ENCODE results near the gene EOMES.

The EOMES gene

DNA sequence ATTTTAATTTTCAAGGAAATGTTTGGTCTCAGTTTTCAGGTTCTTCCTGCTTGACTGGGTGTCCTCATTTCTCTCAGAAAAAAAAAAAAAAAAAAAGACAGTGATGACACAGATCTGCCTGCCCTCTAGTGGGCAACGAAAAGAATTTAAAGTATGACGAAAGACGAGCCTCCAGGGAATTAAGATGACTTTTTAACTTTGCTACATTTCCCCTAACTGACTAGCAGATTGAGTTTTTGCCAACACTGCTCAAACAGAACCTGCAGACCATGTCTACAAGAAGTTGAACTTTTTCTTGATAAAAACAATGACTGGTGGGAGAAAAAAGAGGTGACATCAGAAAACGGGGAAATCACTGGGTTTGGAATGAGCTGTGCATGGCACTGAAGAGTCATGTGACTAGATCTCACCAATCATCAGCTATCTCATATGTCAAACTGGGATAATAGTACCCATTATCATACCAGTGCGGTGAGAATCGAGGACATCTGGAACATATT lies 40.8 kb downstream of the EOMES start:
- DNase-seq (ENCODE audit: low read depth in 2 of 2): peak in 1 of 2 donors; percentile 8

- DNase-seq (ENCODE audit: low read depth in 2 of 2): no peak
Measured at GRCh38 chr3:27680517-27681246, 41.4 kb downstream of the EOMES start.

DNA sequence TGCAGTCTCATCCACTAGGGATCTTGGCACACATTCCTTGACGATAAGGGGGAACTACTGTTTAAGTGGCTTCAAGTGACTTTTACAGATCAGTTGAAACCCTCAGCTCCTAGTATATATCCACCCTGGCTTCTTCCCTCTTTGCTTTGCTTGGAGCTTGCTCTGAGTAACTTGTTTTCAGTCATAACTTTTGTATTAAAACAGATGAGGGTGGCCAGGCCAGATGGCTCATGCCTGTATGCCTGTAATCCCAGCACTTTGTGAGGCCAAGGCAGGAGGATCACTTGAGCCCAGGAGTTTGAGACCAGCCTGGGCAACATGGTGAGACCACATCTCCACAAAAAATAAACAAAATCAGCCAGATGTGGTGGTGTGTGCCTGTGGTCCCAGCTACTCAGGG lies 42.4 kb downstream of the EOMES start:
- DNase-seq (ENCODE audit: low read depth in 2 of 2): no peak

- DNase-seq (ENCODE audit: low read depth in 2 of 2): no peak
Measured at GRCh38 chr3:27678234-27678633, 43.9 kb downstream of the EOMES start.

DNA sequence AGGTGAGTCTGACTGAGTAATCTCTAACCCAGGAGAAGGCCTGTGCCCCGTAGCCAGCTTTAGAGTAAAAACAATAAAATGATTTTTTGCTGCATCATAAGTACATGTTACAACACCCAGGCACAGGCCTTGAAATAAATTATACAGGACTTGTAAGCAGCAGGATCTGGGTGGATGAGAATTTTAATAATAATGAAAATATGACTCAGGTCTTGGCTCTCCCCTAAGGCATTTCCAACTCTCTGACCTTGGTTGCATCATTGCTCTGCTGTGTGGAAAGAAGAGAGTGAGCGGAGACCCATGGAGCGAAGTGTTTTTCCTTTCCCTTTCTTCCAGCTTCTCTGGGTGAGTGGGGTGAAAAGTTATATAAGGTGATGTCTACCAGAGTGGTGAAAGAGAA lies 44.6 kb downstream of the EOMES start:
- no peak for DNase-seq (ENCODE audit: low read depth in 2 of 2)

GRCh38 chr3:27675287-27675686 lies 46.8 kb downstream of the EOMES start:
- no peak for DNase-seq (ENCODE audit: low read depth in 2 of 2)

GRCh38 chr3:27673701-27674100 lies 48.4 kb downstream of the EOMES start:
- no peak for DNase-seq (ENCODE audit: low read depth in 2 of 2)

GRCh38 chr3:27671101-27671500 lies 51.0 kb downstream of the EOMES start:
- no peak for DNase-seq (ENCODE audit: low read depth in 2 of 2)

- no peak for DNase-seq (ENCODE audit: low read depth in 2 of 2)
Measured at GRCh38 chr3:27670619-27671018, 51.5 kb downstream of the EOMES start.

GRCh38 chr3:27669591-27669990 lies 52.5 kb downstream of the EOMES start:
- DNase-seq (ENCODE audit: low read depth in 2 of 2): no peak

GRCh38 chr3:27667751-27668150 lies 54.4 kb downstream of the EOMES start:
- no peak for DNase-seq (ENCODE audit: low read depth in 2 of 2)

DNA sequence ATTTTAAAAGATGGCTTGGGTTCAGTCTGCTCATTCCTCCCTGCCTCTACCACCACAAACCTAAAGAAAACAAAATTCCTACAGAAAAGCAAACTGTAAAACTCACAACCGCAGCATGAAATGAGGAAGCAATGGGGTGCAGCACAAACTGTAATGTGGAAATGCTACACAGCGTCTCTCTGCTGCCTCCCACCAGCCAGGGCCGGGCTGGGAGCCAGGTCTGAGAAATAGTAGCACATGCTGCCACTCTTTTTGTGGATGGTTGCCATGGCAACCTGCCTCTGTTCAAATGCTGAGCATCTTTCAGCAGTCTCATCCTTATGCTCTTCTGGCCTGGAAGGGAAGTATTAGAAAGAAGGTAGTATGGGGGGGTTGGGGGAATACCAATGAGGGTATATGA lies 55.4 kb downstream of the EOMES start:
- DNase-seq (ENCODE audit: low read depth in 2 of 2): no peak

DNA sequence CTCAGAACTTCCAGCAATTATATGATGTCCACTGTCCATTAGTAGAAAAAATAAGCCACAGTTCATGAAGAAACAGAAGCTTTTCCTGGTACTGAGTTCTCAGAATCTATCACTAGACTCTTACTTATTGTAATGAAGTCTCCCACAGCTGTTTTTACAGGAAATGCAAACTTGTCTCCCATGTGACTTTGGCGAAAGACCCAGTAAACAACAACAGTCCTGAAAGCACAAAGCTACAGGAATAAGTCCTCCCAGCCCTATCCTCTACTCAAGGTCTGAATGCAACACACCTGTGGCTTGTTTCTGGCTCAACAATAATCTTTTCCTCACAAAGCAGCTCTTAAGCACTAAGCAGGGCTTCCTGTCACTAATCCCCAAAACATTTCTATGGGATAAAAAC lies 55.9 kb downstream of the EOMES start:
- no peak for DNase-seq (ENCODE audit: low read depth in 2 of 2)
